SK-N-SH (cell line): ENCODE measurements around the gene CHTF18. TPM values are rescaled to one million over a fixed set of nuclear protein-coding genes. Genes with fewer than 3 reads are reported as not detected.

Source experiments
- CTCF ChIA-PET: fragments of 300-600, 350-600 bp; formaldehyde crosslinking; extraction: SDS; loops from one replicate; lab custom pipeline; 2021; lab: Yijun Ruan, JAX
- POLR2A ChIA-PET: fragments of 350-600 bp; sonication (Branson Sonifier 250); formaldehyde crosslinking; extraction: SDS; loops from one replicate; lab custom pipeline; 2020; ENCODE audit warnings: antibody characterized with exemption, inconsistent platforms; lab: Yijun Ruan, JAX
- DNase-seq: peaks from one replicate; pipeline ENCODE4 v3.0.0; 2012
- H2AFZ ChIP-seq: fragments of 200-600 bp; sonication (generic); 2 replicates; pipeline ENCODE4 v1.8.1; 2016; ENCODE audit warnings: antibody characterized with exemption, mild to moderate bottlenecking, low read depth
- H3F3A ChIP-seq: fragments of 200-600 bp; sonication (generic); replicated peaks from 2 replicates; pipeline ENCODE3; 2016; ENCODE audit warnings: antibody characterized with exemption, mild to moderate bottlenecking; ENCODE audit not compliant: insufficient read depth
- H3K27ac ChIP-seq, 2 experiments: fragments of 200-500 bp in 1 of 2; fragments of 200-600 bp in 1 of 2; sonication (Bioruptor generic) in 1 of 2; sonication (generic), shearing (Covaris generic) in 1 of 2; 2 replicates each; pipeline versions ENCODE4 v1.5.1 to v1.6.1; 2014 to 2016; ENCODE audit warnings: low read depth in 2 of 2, inconsistent platforms in 1 of 2, low read length in 1 of 2, mild to moderate bottlenecking in 1 of 2, mixed read lengths in 1 of 2
- H3K27me3 ChIP-seq: fragments of 200-600 bp; sonication (generic), shearing (Covaris generic); 2 replicates; pipeline ENCODE4 v1.6.1; 2016; ENCODE audit warnings: mixed run types; ENCODE audit not compliant: insufficient read depth
- H3K36me3 ChIP-seq, 2 experiments: fragments of 200-500 bp in 1 of 2; fragments of 200-600 bp in 1 of 2; sonication (Bioruptor generic) in 1 of 2; sonication (generic) in 1 of 2; replicated peaks in 1 of 2; 2 replicates each; pipeline versions ENCODE3 to v1.5.1; 2014 to 2016; ENCODE audit warnings: low read length in 1 of 2, mild to moderate bottlenecking in 1 of 2; ENCODE audit not compliant: insufficient read depth in 2 of 2, control insufficient read depth in 1 of 2
- H3K4me1 ChIP-seq, 2 experiments: fragments of 200-500 bp in 1 of 2; fragments of 200-600 bp in 1 of 2; sonication (Bioruptor generic) in 1 of 2; sonication (generic), shearing (Covaris generic) in 1 of 2; 2 replicates each; pipeline versions ENCODE4 v1.5.1 to v1.6.1; 2014 to 2016; ENCODE audit warnings: low read depth in 1 of 2, low read length in 1 of 2, mixed run types in 1 of 2; ENCODE audit not compliant: insufficient read depth in 2 of 2, control insufficient read depth in 1 of 2
- H3K4me2 ChIP-seq: fragments of 200-600 bp; sonication (generic), shearing (Covaris generic); 2 replicates; pipeline ENCODE4 v1.6.1; 2017; ENCODE audit warnings: mixed run types
- H3K4me3 ChIP-seq, 2 experiments: fragments of 200-500 bp in 1 of 2; fragments of 200-600 bp in 1 of 2; sonication (Bioruptor generic) in 1 of 2; sonication (generic), shearing (Covaris generic) in 1 of 2; 2 replicates each; pipeline versions ENCODE4 v1.5.1 to v1.8.1; 2014 to 2016; ENCODE audit warnings: low read depth in 2 of 2, inconsistent platforms in 1 of 2, low read length in 1 of 2, mild to moderate bottlenecking in 1 of 2, mixed read lengths in 1 of 2, moderate library complexity in 1 of 2
- H3K79me2 ChIP-seq: fragments of 200-600 bp; sonication (generic); 2 replicates; pipeline ENCODE4 v1.8.1; 2017; ENCODE audit warnings: mild to moderate bottlenecking; ENCODE audit not compliant: insufficient read depth
- H3K9ac ChIP-seq: fragments of 200-600 bp; sonication (generic); 2 replicates; pipeline ENCODE4 v1.6.1; 2017; ENCODE audit warnings: mixed run types
- H3K9me2 ChIP-seq: fragments of 200-600 bp; sonication (generic); 2 replicates; pipeline ENCODE4 v1.6.1; 2017; ENCODE audit warnings: mixed run types
- H3K9me3 ChIP-seq: fragments of 200-600 bp; sonication (generic); 2 replicates; pipeline ENCODE4 v1.6.1; 2017; ENCODE audit warnings: mixed run types, mild to moderate bottlenecking, moderate library complexity
- H4K20me1 ChIP-seq: fragments of 200-600 bp; sonication (generic); 2 replicates; pipeline ENCODE4 v1.6.1; 2017; ENCODE audit warnings: mild to moderate bottlenecking, mixed run types; ENCODE audit not compliant: insufficient read depth
- CHD2 ChIP-seq: fragments of 150-350 bp; IDR thresholded peaks from 2 replicates; pipeline ENCODE4 v1.6.1; 2018; ENCODE audit warnings: low read length; ENCODE audit not compliant: partially characterized antibody
- ELF1 ChIP-seq: IDR thresholded peaks from 2 replicates; pipeline ENCODE4 v1.4.0; 2012
- EP300 ChIP-seq, 2 experiments: IDR thresholded peaks; 2 replicates each; pipeline versions ENCODE4 v1.4.0 to v1.6.1; 2012; ENCODE audit warnings: borderline replicate concordance in 1 of 2, low read depth in 1 of 2, low read length in 1 of 2
- EZH2phosphoT487 ChIP-seq: fragments of 200-600 bp; sonication (generic); IDR thresholded peaks from 2 replicates; pipeline ENCODE4 v1.6.1; 2017; ENCODE audit warnings: low read depth, mixed run types, mild to moderate bottlenecking, antibody characterized with exemption, moderate library complexity, borderline replicate concordance
- FOXJ3 ChIP-seq: sonication (generic); formaldehyde crosslinking; IDR thresholded peaks from 2 replicates; pipeline ENCODE4 v1.5.1; 2020; ENCODE audit warnings: mild to moderate bottlenecking, missing genetic modification reagents
- GABPA ChIP-seq: IDR thresholded peaks from 2 replicates; pipeline ENCODE4 v1.4.0; 2012; ENCODE audit warnings: low read depth, mild to moderate bottlenecking
- GATA2 ChIP-seq: sonication (generic); formaldehyde crosslinking; IDR thresholded peaks from 2 replicates; pipeline ENCODE4 v1.5.0; 2020; ENCODE audit warnings: mild to moderate bottlenecking, missing genetic modification reagents
- IRF3 ChIP-seq: fragments of 150-350 bp; IDR thresholded peaks from 2 replicates; pipeline ENCODE4 v1.6.1; 2016; ENCODE audit warnings: mild to moderate bottlenecking, low read depth, low read length
- JUND ChIP-seq: IDR thresholded peaks from 2 replicates; pipeline ENCODE4 v1.4.0; 2012
- RAD21 ChIP-seq: IDR thresholded peaks from 2 replicates; pipeline ENCODE4 v1.6.1; 2012; ENCODE audit warnings: mild to moderate bottlenecking, low read length
- RCOR1 ChIP-seq: fragments of 150-350 bp; IDR thresholded peaks from 2 replicates; pipeline ENCODE4 v1.6.1; 2017; ENCODE audit warnings: antibody characterized with exemption, low read length
- RFX5 ChIP-seq: IDR thresholded peaks from 2 replicates; pipeline ENCODE4 v1.6.1; 2012; ENCODE audit warnings: mild to moderate bottlenecking, improper control_type of control experiment, low read length
- RXRA ChIP-seq: IDR thresholded peaks from 2 replicates; pipeline ENCODE4 v1.4.0; 2012; ENCODE audit warnings: low read depth, mild to moderate bottlenecking, borderline replicate concordance
- TAF1 ChIP-seq: IDR thresholded peaks from 2 replicates; pipeline ENCODE4 v1.6.1; 2012; ENCODE audit warnings: low read depth, mild to moderate bottlenecking, low read length, moderate library complexity, borderline replicate concordance
- TCF12 ChIP-seq: IDR thresholded peaks from 2 replicates; pipeline ENCODE4 v1.4.0; 2012
- TEAD4 ChIP-seq: IDR thresholded peaks from 2 replicates; pipeline ENCODE4 v1.4.0; 2012; ENCODE audit warnings: mild to moderate bottlenecking, borderline replicate concordance; ENCODE audit not compliant: insufficient read depth
- YY1 ChIP-seq: IDR thresholded peaks from 2 replicates; pipeline ENCODE4 v1.4.0; 2012; ENCODE audit warnings: low read depth, mild to moderate bottlenecking
- WGBS: methylation state at CpG from one replicate; pipeline ENCODE4 v1.1.6; 2017; ENCODE audit warnings: low lambda C conversion rate; 5-methylcytosine and 5-hydroxymethylcytosine counted together
- polyA plus RNA-seq, 3 experiments: library from polyadenylated mRNA; depleted of rRNA; stranded (reverse); fragments of >200 nt; gene quantifications; 2 replicates each; pipeline ENCODE4 v1.2.3, GENCODE V29; 2012
- TF ChIP-seq, protein P1 (sequence below): IDR thresholded peaks from 2 replicates; pipeline ENCODE4 v1.4.0; 2012; ENCODE audit warnings: low read depth, borderline replicate concordance
- TF ChIP-seq, protein P2 (sequence below): fragments of 200-600 bp; sonication (generic); IDR thresholded peaks from 2 replicates; pipeline ENCODE4 v1.6.1; 2017; ENCODE audit warnings: antibody characterized with exemption, mild to moderate bottlenecking, moderate library complexity

The CHTF18 gene
- polyA plus RNA-seq, 1 of the 3 experiments (the other 2 are of a cell fraction): 17.7 TPM

DNA sequence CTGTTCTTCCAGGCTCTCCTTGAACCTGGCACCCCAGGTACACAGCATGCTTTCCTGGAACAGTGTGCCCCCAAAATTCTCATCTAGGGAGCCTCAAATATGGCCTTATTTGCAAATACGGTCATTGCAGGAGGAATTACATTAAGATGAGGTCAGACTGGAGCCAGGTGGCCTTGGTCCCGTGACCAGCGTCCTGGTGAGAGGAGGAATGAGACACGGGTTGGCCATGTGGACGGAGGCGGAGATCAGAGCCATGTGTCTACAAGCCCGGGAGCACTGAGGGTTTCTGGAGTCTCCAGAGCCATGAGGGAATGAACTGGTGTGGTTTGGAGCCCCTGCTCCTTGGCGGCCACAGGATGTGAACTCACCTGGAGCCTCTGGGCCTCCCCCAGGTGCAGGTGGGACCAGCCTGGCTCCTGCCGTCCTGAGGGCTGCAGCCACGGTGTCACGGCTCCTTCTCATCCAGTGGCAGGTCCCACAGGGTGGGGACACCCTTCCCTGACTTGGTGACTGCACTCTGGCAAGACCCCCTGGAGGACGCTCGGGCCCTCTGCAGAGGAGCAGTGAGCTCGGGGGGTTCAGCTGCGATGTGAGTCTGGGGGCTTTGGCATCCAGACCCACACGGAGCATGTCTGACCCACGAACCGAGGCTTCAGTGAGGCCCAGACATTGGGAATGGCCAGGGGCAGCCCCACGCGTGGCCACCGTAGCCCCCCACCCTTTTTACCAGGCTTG, 33.9 kb downstream of the CHTF18 start:
- Histone ChIP-seq H3K4me1 (peaks cover 0 to 5% of the 10 kb centered on the region in 2 experiments; a peak in 2 of 4 replicates), H3K4me3 (no peak overlapping the region), H3K4me2 (no peak overlapping the region), H3K36me3 (no peaks in the 10 kb centered on the region), H3K27ac (no peak overlapping the region), H2AFZ (no peak overlapping the region), H4K20me1 (no peaks in the 10 kb centered on the region), H3K9me3 (no peaks in the 10 kb centered on the region), H3F3A (no peaks in the 10 kb centered on the region), H3K79me2 (no peaks in the 10 kb centered on the region), H3K9ac (no peak overlapping the region), H3K27me3 (peaks cover 67% of the 10 kb centered on the region), H3K9me2 (no peaks in the 10 kb centered on the region)
- CTCF ChIA-PET: interaction anchor here (0.8 to 1.2 kb wide), 3 partner anchors 231 to 281 kb away, joined by 3 read pairs; no protein-coding TSS in a partner anchor
- 35% methylated on average over 16 of the region's 21 CpGs for WGBS
- POLR2A ChIA-PET: no interaction called here
- no peak for DNase-seq
- TF ChIP-seq TCF12 (no peak), RFX5 (no peak), TAF1 (no peak), IRF3 (no peak), ELF1 (no peak), EP300 (IDR thresholded peaks at IDR 0.05; ENCODE audit: borderline replicate concordance in 1 of 2, low read depth in 1 of 2, low read length in 1 of 2) (no peak), CHD2 (no peak), YY1 (no peak), RXRA (no peak), GABPA (no peak), FOXJ3 (CRISPR knock-in tag) (no peak)
- TF ChIP-seq, protein P1, sequence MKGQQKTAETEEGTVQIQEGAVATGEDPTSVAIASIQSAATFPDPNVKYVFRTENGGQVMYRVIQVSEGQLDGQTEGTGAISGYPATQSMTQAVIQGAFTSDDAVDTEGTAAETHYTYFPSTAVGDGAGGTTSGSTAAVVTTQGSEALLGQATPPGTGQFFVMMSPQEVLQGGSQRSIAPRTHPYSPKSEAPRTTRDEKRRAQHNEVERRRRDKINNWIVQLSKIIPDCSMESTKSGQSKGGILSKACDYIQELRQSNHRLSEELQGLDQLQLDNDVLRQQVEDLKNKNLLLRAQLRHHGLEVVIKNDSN: no peak
- TF ChIP-seq, protein P2, sequence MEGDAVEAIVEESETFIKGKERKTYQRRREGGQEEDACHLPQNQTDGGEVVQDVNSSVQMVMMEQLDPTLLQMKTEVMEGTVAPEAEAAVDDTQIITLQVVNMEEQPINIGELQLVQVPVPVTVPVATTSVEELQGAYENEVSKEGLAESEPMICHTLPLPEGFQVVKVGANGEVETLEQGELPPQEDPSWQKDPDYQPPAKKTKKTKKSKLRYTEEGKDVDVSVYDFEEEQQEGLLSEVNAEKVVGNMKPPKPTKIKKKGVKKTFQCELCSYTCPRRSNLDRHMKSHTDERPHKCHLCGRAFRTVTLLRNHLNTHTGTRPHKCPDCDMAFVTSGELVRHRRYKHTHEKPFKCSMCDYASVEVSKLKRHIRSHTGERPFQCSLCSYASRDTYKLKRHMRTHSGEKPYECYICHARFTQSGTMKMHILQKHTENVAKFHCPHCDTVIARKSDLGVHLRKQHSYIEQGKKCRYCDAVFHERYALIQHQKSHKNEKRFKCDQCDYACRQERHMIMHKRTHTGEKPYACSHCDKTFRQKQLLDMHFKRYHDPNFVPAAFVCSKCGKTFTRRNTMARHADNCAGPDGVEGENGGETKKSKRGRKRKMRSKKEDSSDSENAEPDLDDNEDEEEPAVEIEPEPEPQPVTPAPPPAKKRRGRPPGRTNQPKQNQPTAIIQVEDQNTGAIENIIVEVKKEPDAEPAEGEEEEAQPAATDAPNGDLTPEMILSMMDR: no peak

- Histone ChIP-seq H3K27me3 (peaks cover 64% of the 10 kb centered on the region), H3K4me1 (peaks cover 0 to 5% of the 10 kb centered on the region in 2 experiments; a peak in 2 of 4 replicates), H3K36me3 (no peaks in the 10 kb centered on the region), H4K20me1 (no peaks in the 10 kb centered on the region), H3K9ac (no peak overlapping the region), H3K4me3 (no peak overlapping the region), H3K9me3 (no peaks in the 10 kb centered on the region), H3K27ac (no peak overlapping the region), H2AFZ (no peak overlapping the region), H3K79me2 (no peaks in the 10 kb centered on the region), H3K4me2 (no peak overlapping the region), H3K9me2 (no peaks in the 10 kb centered on the region), H3F3A (no peaks in the 10 kb centered on the region)
- 66% methylated on average over 9 of the region's 9 CpGs for WGBS
- TF ChIP-seq TAF1 (no peak), JUND (no peak), GATA2 (no peak), RCOR1 (no peak), RAD21 (no peak), EP300 (IDR thresholded peaks at IDR 0.05; ENCODE audit: borderline replicate concordance in 1 of 2, low read depth in 1 of 2, low read length in 1 of 2) (no peak), TEAD4 (no peak), FOXJ3 (CRISPR knock-in tag) (no peak), EZH2phosphoT487 (no peak), IRF3 (no peak)
- ChIA-PET CTCF (no interaction called here), POLR2A (no interaction called here)
- no peak for DNase-seq
These were observed 34.5 kb downstream of the CHTF18 start for GRCh38 chr16:822909-823297.
